COLO668 (cell line): ENCODE results near the gene IKZF1.

Experiments
- DNase-seq: peaks from one replicate; lab custom pipeline; 2025; ENCODE audit not compliant: unreplicated experiment; lab: John Stamatoyannopoulos, UW

Gene IKZF1

GRCh38 chr7:50352751-50353150 lies 48.2 kb downstream of the IKZF1 start:
- DNase-seq, result no peak

- no peak for DNase-seq
These were observed 48.7 kb downstream of the IKZF1 start for GRCh38 chr7:50353201-50353600.

- DNase-seq, result no peak
These were observed 49.5 kb downstream of the IKZF1 start for GRCh38 chr7:50353894-50354595.

GRCh38 chr7:50355817-50356178 lies 51.3 kb downstream of the IKZF1 start:
- DNase-seq, result no peak

- DNase-seq, result no peak
These were observed 51.9 kb downstream of the IKZF1 start for GRCh38 chr7:50356212-50356944.

GRCh38 chr7:50356945-50357268 lies 52.4 kb downstream of the IKZF1 start:
- no peak for DNase-seq

GRCh38 chr7:50357426-50357825 lies 52.9 kb downstream of the IKZF1 start:
- DNase-seq, result no peak

GRCh38 chr7:50358041-50358705 lies 53.7 kb downstream of the IKZF1 start:
- DNase-seq, result no peak

GRCh38 chr7:50358779-50359178 lies 54.3 kb downstream of the IKZF1 start:
- no peak for DNase-seq

- no peak for DNase-seq
These were observed 54.9 kb downstream of the IKZF1 start for GRCh38 chr7:50359258-50359994.

- no peak for DNase-seq
These were observed 55.7 kb downstream of the IKZF1 start for GRCh38 chr7:50359995-50360925.

- DNase-seq, result no peak
These were observed 57.6 kb downstream of the IKZF1 start for GRCh38 chr7:50362142-50362541.

GRCh38 chr7:50362712-50363282 lies 58.3 kb downstream of the IKZF1 start:
- no peak for DNase-seq

- no peak for DNase-seq
These were observed 59.0 kb downstream of the IKZF1 start for GRCh38 chr7:50363327-50364060.

GRCh38 chr7:50364645-50365044 lies 60.1 kb downstream of the IKZF1 start:
- no peak for DNase-seq

GRCh38 chr7:50366311-50366710 lies 61.8 kb downstream of the IKZF1 start:
- DNase-seq, result no peak

GRCh38 chr7:50367100-50367499 lies 62.6 kb downstream of the IKZF1 start:
- no peak for DNase-seq

- no peak for DNase-seq
These were observed 63.1 kb downstream of the IKZF1 start for GRCh38 chr7:50367570-50367969.

GRCh38 chr7:50368366-50368765 lies 63.9 kb downstream of the IKZF1 start:
- DNase-seq, result no peak
